M059J (cell line): Measurements from ENCODE around the gene GLYATL1B. TPM values are rescaled to one million over a fixed set of nuclear protein-coding genes. Genes with fewer than 3 reads are reported as not detected.

Source experiments
- total RNA-seq: library from RNA; depleted of rRNA; stranded (reverse); fragments of >200 nt; shearing (Covaris generic); gene quantifications from 2 replicates; pipeline ENCODE4 v1.2.3, GENCODE V29; 2014; rRNA removed

The GLYATL1B gene
- total RNA-seq, 1 experiment from 2014 or later = not detected

Other genes starting within 250 kb of the GLYATL1B start
- gene GLYATL2, start 241.6 kb upstream of the GLYATL1B start, total RNA-seq = 6.3 and 14.5 TPM in 2 replicates
- 0.12 and 1.9 TPM in 2 replicates for gene GLYATL1, start 146.8 kb upstream of the GLYATL1B start, total RNA-seq
- gene FAM111B, start 20.9 kb downstream of the GLYATL1B start, total RNA-seq = 42.2 and 44.2 TPM in 2 replicates
- gene FAM111A, start 56.5 kb downstream of the GLYATL1B start, total RNA-seq = 118 and 159 TPM in 2 replicates
- gene DTX4, start 85.8 kb downstream of the GLYATL1B start, total RNA-seq = 0.37 and 0.39 TPM in 2 replicates
- not detected in 2 replicates for gene MPEG1, start 126.6 kb downstream of the GLYATL1B start, total RNA-seq